NB4 (cell line): ENCODE data around the gene CHCHD6.

Experiments
- POLR2A ChIP-seq: IDR thresholded peaks from 2 replicates; pipeline ENCODE4 v1.6.1; 2011; ENCODE audit warnings: mild to moderate bottlenecking; ENCODE audit not compliant: insufficient read length; ENCODE audit errors: extremely low read depth
- TF ChIP-seq, protein P1 (sequence below): IDR thresholded peaks from one replicate; pipeline ENCODE4 v1.5.1; 2012; ENCODE audit warnings: low read depth, low read length
- TF ChIP-seq, protein P2 (sequence below): IDR thresholded peaks from 2 replicates; pipeline ENCODE4 v1.6.1; 2011; ENCODE audit warnings: low read depth, low read length

DNA sequence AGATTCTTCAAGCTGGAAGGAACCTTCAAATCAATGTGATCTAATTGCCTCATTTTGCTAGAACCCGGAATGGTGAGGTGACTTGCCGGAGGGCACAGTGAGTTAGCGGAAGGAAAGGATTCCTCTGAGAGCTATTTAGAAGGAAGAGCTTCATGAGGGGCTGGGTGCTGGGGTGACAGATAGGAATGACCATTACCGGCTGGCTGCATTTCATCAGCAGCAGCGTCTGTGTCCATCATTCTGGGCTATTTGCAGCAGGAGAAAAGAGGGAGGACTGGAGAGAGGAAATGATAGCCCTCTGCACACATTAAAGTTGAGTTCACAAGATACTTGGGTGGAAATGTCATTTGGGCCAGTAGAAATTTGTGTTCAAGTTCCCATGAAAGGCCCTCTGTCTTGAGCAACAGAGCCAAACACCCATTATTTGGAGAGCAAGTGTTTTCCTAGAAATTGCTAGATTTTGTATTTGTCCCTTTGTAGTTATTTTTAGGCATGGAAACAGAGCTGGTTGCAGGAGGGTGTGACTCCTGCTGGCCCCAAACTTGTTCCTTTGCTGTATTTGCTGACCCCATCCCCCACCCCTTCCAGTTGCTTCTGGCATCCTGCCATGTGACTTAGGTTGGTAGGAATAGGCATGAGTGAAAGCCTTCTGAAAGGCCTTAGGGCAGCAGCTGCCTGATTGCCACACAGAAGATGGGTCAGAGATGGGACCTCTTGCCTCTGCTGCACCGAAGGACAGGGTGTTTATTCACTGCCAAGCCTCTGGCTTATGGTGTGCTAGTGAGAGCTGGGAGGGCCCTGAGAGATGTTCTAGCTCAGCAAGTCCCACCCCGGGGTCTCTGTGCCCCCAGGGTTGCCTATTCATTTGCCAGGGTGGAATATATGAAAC is 191.4 kb downstream of the CHCHD6 start:
- TF ChIP-seq POLR2A: no peak
- TF ChIP-seq, protein P1, sequence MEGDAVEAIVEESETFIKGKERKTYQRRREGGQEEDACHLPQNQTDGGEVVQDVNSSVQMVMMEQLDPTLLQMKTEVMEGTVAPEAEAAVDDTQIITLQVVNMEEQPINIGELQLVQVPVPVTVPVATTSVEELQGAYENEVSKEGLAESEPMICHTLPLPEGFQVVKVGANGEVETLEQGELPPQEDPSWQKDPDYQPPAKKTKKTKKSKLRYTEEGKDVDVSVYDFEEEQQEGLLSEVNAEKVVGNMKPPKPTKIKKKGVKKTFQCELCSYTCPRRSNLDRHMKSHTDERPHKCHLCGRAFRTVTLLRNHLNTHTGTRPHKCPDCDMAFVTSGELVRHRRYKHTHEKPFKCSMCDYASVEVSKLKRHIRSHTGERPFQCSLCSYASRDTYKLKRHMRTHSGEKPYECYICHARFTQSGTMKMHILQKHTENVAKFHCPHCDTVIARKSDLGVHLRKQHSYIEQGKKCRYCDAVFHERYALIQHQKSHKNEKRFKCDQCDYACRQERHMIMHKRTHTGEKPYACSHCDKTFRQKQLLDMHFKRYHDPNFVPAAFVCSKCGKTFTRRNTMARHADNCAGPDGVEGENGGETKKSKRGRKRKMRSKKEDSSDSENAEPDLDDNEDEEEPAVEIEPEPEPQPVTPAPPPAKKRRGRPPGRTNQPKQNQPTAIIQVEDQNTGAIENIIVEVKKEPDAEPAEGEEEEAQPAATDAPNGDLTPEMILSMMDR: no peak
- TF ChIP-seq, protein P2, sequence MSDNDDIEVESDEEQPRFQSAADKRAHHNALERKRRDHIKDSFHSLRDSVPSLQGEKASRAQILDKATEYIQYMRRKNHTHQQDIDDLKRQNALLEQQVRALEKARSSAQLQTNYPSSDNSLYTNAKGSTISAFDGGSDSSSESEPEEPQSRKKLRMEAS: no peak
